Psoas muscle (tissue), 8 donors: Measurements from ENCODE around the gene NKX2-2. TPM values are rescaled to one million over a fixed set of nuclear protein-coding genes. Genes with fewer than 3 reads are reported as not detected.

ENCODE experiments used
- ATAC-seq, 4 donors: fragments of 200-7000 bp; cut with Tn5 transposase; one replicate each; pipeline ENCODE4 v1.9.1; 2020; ENCODE audit warnings: moderate library complexity in 3 of 4, mild to moderate bottlenecking in 2 of 4
- DNase-seq, 2 donors: peaks; one replicate each; pipeline ENCODE4 v3.0.0-alpha.2; 2020
- H3K27ac ChIP-seq: fragments of 200-600 bp; one replicate; pipeline ENCODE4 v1.8.0; 2022
- H3K27me3 ChIP-seq, 3 donors: fragments of 200-600 bp in 1 of 3; one replicate each; pipeline versions ENCODE4 v1.6.1 to v1.8.0; 2013 to 2022; ENCODE audit warnings: low read length in 2 of 3, mild to moderate bottlenecking in 2 of 3, moderate library complexity in 1 of 3; ENCODE audit not compliant: insufficient read depth in 3 of 3
- H3K36me3 ChIP-seq, 2 donors: fragments of 200-600 bp in 1 of 2; one replicate each; pipeline versions ENCODE4 v1.6.1 to v1.8.0; 2013 to 2022; ENCODE audit warnings: low read depth in 1 of 2, mild to moderate bottlenecking in 1 of 2, moderate library complexity in 1 of 2; ENCODE audit not compliant: insufficient read depth in 1 of 2
- H3K4me1 ChIP-seq: fragments of 200-600 bp; one replicate; pipeline ENCODE4 v1.8.0; 2022
- H3K4me3 ChIP-seq: fragments of 200-600 bp; one replicate; pipeline ENCODE4 v1.8.0; 2022; ENCODE audit warnings: mild to moderate bottlenecking
- H3K9me3 ChIP-seq: fragments of 200-600 bp; one replicate; pipeline ENCODE4 v1.8.0; 2022
- WGBS, 3 donors: extraction: QIAGEN DNeasy Blood & Tissue Kit; methylation state at CpG; one replicate each; pipeline versions ENCODE4 v1.1.6 to v1.1.7; 2013; 5-methylcytosine and 5-hydroxymethylcytosine counted together
- intact Hi-C, 2 donors: fragments of 100-400 bp; cut with DNase I; formaldehyde crosslinking; loops; one replicate each; pipeline versions ENCODE4 v1.11.0 to v1.14.2; 2022
- polyA plus RNA-seq, 3 donors: library from polyadenylated mRNA; stranded (reverse); fragments of 200-250 nt; gene quantifications; one replicate each; pipeline ENCODE4 v1.2.3, GENCODE V29; 2013
- total RNA-seq, 4 donors: library from RNA; stranded (reverse); fragmentation: NEBNext Ultra II Directional in 2 of 4; extraction: Animal tissue kit (Norgen Biotek cat#: 25700) in 2 of 4; gene quantifications; one replicate each; pipeline versions ENCODE4 v1.2.1 to v1.2.4, GENCODE V29; 2021 to 2023
- TF ChIP-seq, protein P1 (sequence below): fragments of 200-600 bp; IDR thresholded peaks from one replicate; pipeline ENCODE4 v1.8.0; 2022; ENCODE audit warnings: antibody characterized with exemption
- donor health status: healthy with polysubstance abuse.
- donor health status: DM: no; HTN: no; CAD: no; lungs with moderate emphysema.
- donor health status: Bipolar disorder and iron deficiency.
- donor health status: healthy.
- donor health status: DM: yes; HTN: yes; CAD: no.
- donor health status: DM: no; HTN: no; CAD: no.
- donor health status: DM: no; HTN: no; CAD: no.
- donor health status: DM: yes; HTN: yes; CAD: no.

NKX2-2 gene
- total and polyA plus RNA-seq, 7 donors: not detected

DNA sequence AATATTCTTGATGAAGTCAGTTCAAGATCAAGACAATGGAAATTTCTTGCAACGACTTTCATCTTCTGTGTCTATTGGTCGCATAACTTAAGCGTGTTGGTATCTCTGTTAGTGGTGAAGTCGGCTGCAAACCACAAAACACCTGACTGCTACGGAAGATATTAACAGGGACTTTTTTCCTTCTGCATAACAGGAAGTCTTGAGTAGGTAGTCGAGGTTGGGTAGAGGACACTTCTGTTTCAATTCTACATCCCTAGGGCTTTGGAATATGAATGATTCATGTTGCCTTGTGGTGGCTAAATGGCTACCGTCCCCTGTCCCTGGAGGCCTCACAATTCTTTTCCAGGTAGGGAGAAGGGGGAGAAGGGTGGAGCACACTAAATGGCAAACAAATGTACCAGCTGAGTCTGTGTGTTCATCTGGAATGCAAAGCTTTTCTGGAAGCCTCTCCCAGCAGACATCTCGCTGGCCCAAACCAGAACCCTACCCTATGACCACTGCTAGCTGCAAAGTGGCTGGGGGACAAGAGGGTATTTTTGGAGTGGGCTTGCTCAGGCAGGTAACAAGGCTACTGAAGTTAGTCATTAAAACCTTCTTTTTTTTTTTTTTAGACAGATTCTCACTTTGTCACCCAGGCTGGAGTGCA, 34.6 kb upstream of the NKX2-2 start:
- Histone ChIP-seq H3K27ac (no peak overlapping the region), H3K9me3 (no peaks in the 10 kb centered on the region), H3K4me3 (no peak overlapping the region), H3K27me3 (no peaks in the 10 kb centered on the region), H3K36me3 (no peaks in the 10 kb centered on the region), H3K4me1 (no peaks in the 10 kb centered on the region)
- 67 to 74% (median 74%) methylated on average over 8 of the region's 8 CpGs for WGBS, 3 donors
- TF ChIP-seq, protein P1, sequence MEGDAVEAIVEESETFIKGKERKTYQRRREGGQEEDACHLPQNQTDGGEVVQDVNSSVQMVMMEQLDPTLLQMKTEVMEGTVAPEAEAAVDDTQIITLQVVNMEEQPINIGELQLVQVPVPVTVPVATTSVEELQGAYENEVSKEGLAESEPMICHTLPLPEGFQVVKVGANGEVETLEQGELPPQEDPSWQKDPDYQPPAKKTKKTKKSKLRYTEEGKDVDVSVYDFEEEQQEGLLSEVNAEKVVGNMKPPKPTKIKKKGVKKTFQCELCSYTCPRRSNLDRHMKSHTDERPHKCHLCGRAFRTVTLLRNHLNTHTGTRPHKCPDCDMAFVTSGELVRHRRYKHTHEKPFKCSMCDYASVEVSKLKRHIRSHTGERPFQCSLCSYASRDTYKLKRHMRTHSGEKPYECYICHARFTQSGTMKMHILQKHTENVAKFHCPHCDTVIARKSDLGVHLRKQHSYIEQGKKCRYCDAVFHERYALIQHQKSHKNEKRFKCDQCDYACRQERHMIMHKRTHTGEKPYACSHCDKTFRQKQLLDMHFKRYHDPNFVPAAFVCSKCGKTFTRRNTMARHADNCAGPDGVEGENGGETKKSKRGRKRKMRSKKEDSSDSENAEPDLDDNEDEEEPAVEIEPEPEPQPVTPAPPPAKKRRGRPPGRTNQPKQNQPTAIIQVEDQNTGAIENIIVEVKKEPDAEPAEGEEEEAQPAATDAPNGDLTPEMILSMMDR: no peak
- intact Hi-C loops: no loop called here
- DNase-seq (no peak), ATAC-seq (no peak)

GRCh38 chr20:21546355-21546754, 32.5 kb upstream of the NKX2-2 start:
- Histone ChIP-seq H3K9me3 (no peaks in the 10 kb centered on the region), H3K36me3 (no peaks in the 10 kb centered on the region), H3K27me3 (no peaks in the 10 kb centered on the region), H3K4me1 (no peaks in the 10 kb centered on the region), H3K27ac (no peak overlapping the region), H3K4me3 (no peak overlapping the region)
- intact Hi-C loops: no loop called here
- ATAC-seq: no peak
- 18 to 32% (median 27%) methylated on average over 4 of the region's 4 CpGs for WGBS, 3 donors
- no peak for DNase-seq
- TF ChIP-seq, protein P1: no peak

GRCh38 chr20:21539512-21539911, 25.6 kb upstream of the NKX2-2 start:
- Histone ChIP-seq H3K9me3 (no peaks in the 10 kb centered on the region), H3K4me1 (no peaks in the 10 kb centered on the region), H3K27me3 (peaks cover 0 to 17% (median under 1%) of the 10 kb centered on the region in 3 donors), H3K36me3 (no peaks in the 10 kb centered on the region), H3K27ac (no peak overlapping the region), H3K4me3 (no peak overlapping the region)
- ATAC-seq (no peak), DNase-seq (no peak)
- 80 to 85% (median 84%) methylated on average over 3 of the region's 3 CpGs for WGBS, 3 donors
- TF ChIP-seq, protein P1: no peak
- intact Hi-C loops: no loop called here

- intact Hi-C loops: no loop called here
- Histone ChIP-seq H3K4me3 (no peak overlapping the region), H3K27ac (no peak overlapping the region), H3K27me3 (peaks cover 2 to 30% (median 7%) of the 10 kb centered on the region in 3 donors), H3K4me1 (no peaks in the 10 kb centered on the region), H3K9me3 (no peaks in the 10 kb centered on the region), H3K36me3 (no peaks in the 10 kb centered on the region)
- DNase-seq (no peak), ATAC-seq (no peak)
- TF ChIP-seq, protein P1: no peak
- 20 to 30% (median 30%) methylated on average over 2 of the region's 2 CpGs for WGBS, 3 donors
Measured at GRCh38 chr20:21534886-21535285, 21.0 kb upstream of the NKX2-2 start.

GRCh38 chr20:21534453-21534852, 20.6 kb upstream of the NKX2-2 start:
- intact Hi-C loops: no loop called here
- no peak for ATAC-seq
- Histone ChIP-seq H3K27ac (no peak overlapping the region), H3K4me3 (no peak overlapping the region), H3K9me3 (no peaks in the 10 kb centered on the region), H3K4me1 (no peaks in the 10 kb centered on the region), H3K36me3 (no peaks in the 10 kb centered on the region), H3K27me3 (peaks cover 4 to 30% (median 7%) of the 10 kb centered on the region in 3 donors)
- TF ChIP-seq, protein P1: no peak
- WGBS, 3 donors: 61 to 78% (median 69%) methylated on average over 2 of the region's 2 CpGs
- DNase-seq: no peak
